SU-DHL-6 (cell line): ENCODE measurements around the gene FBXO24.

Source experiments
- H2AFZ ChIP-seq: fragments of 200-600 bp; sonication (generic); 2 replicates; pipeline ENCODE4 v1.6.1; 2014; ENCODE audit warnings: low read depth, mild to moderate bottlenecking, moderate library complexity, mixed read lengths, antibody characterized with exemption, low read length; ENCODE audit not compliant: severe bottlenecking
- H3F3A ChIP-seq: fragments of 200-600 bp; shearing (Covaris generic); 2 replicates; pipeline ENCODE4 v1.6.0; 2016; ENCODE audit warnings: antibody characterized with exemption, mild to moderate bottlenecking; ENCODE audit not compliant: insufficient read depth
- H3K27ac ChIP-seq: fragments of 200-600 bp; sonication (generic); 2 replicates; pipeline ENCODE4 v1.5.1; 2016; ENCODE audit warnings: low read depth, mild to moderate bottlenecking, low read length, moderate library complexity, mixed read lengths
- H3K27me3 ChIP-seq: fragments of 200-600 bp; sonication (generic), shearing (Covaris generic); 2 replicates; pipeline ENCODE4 v1.6.0; 2014; ENCODE audit warnings: mild to moderate bottlenecking, low read length
- H3K36me3 ChIP-seq: fragments of 200-600 bp; sonication (generic); 2 replicates; pipeline ENCODE4 v1.6.1; 2014; ENCODE audit warnings: mild to moderate bottlenecking, low read length, mixed read lengths
- H3K4me2 ChIP-seq: fragments of 300-600, 200-600 bp; shearing (Covaris generic), sonication (generic); 2 replicates; pipeline ENCODE4 v1.6.0; 2014; ENCODE audit warnings: low read length, low read depth, mild to moderate bottlenecking; ENCODE audit not compliant: poor library complexity, severe bottlenecking
- H3K4me3 ChIP-seq: fragments of 200-600 bp; sonication (generic); 2 replicates; pipeline ENCODE4 v1.5.1; 2014; ENCODE audit warnings: antibody characterized with exemption, low read length, mild to moderate bottlenecking, mixed read lengths; ENCODE audit not compliant: insufficient read depth, poor library complexity, severe bottlenecking
- H3K79me2 ChIP-seq: fragments of 200-600 bp; sonication (generic); 2 replicates; pipeline ENCODE4 v1.6.1; 2014; ENCODE audit warnings: mild to moderate bottlenecking, low read length, moderate library complexity; ENCODE audit not compliant: insufficient read depth
- H3K9ac ChIP-seq: fragments of 200-600 bp; sonication (generic); 2 replicates; pipeline ENCODE4 v1.7.0; 2014; ENCODE audit warnings: mild to moderate bottlenecking, low read length
- H3K9me2 ChIP-seq: fragments of 200-600 bp; sonication (generic); replicated peaks from 2 replicates; pipeline ENCODE4 v1.6.1; 2014; ENCODE audit warnings: low read length; ENCODE audit not compliant: insufficient read depth
- H3K9me3 ChIP-seq: fragments of 200-600 bp; sonication (generic); 2 replicates; pipeline ENCODE4 v1.6.1; 2014; ENCODE audit warnings: low read length, mixed read lengths; ENCODE audit not compliant: insufficient read depth
- H4K20me1 ChIP-seq: fragments of 200-600 bp; sonication (generic); 2 replicates; pipeline ENCODE4 v1.6.1; 2014; ENCODE audit warnings: low read depth, mild to moderate bottlenecking, antibody characterized with exemption, low read length, moderate library complexity, mixed read lengths
- EZH2phosphoT487 ChIP-seq: fragments of 200-600 bp; sonication (generic), shearing (Covaris generic); conservative IDR thresholded peaks from 2 replicates; pipeline ENCODE4 v1.6.1; 2018; ENCODE audit warnings: mild to moderate bottlenecking, antibody characterized with exemption, low read length, moderate library complexity, mixed read lengths
- TF ChIP-seq, protein P1 (sequence below): fragments of 200-600 bp; sonication (generic); IDR thresholded peaks from one replicate; pipeline ENCODE4 v1.5.1; 2017; ENCODE audit warnings: antibody characterized with exemption, mild to moderate bottlenecking, low read length, moderate library complexity; ENCODE audit not compliant: insufficient read depth, poor library complexity, severe bottlenecking

FBXO24 gene

DNA sequence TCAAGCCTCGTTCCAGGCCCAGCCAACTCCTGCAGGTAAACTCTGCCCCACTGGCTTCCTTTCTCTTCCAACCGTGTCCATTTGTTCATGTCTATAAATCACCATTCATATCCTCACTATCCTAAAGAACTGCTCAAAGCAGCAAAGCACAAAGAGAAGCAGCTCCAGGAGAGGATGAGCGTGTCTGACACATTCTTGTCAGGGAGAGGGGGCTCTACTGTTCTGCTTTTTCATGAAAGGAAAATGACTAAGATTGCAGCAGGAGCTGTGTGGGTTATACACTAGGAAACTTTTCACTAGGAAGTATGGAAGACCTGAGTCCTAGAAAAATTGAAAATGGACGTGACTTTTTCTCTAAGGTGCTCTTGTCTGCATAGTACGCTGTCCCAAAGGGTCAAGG is 30.4 kb upstream of the FBXO24 start:
- no peaks in the 10 kb centered on the region for H3K27me3 ChIP-seq
- TF ChIP-seq, protein P1, sequence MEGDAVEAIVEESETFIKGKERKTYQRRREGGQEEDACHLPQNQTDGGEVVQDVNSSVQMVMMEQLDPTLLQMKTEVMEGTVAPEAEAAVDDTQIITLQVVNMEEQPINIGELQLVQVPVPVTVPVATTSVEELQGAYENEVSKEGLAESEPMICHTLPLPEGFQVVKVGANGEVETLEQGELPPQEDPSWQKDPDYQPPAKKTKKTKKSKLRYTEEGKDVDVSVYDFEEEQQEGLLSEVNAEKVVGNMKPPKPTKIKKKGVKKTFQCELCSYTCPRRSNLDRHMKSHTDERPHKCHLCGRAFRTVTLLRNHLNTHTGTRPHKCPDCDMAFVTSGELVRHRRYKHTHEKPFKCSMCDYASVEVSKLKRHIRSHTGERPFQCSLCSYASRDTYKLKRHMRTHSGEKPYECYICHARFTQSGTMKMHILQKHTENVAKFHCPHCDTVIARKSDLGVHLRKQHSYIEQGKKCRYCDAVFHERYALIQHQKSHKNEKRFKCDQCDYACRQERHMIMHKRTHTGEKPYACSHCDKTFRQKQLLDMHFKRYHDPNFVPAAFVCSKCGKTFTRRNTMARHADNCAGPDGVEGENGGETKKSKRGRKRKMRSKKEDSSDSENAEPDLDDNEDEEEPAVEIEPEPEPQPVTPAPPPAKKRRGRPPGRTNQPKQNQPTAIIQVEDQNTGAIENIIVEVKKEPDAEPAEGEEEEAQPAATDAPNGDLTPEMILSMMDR = no peak
- TF ChIP-seq EZH2phosphoT487 = no peak
- H3K27ac ChIP-seq = no peak overlapping the region
- H3K4me3 ChIP-seq = no peak overlapping the region
- H3K9ac ChIP-seq = no peak overlapping the region
- no peaks in the 10 kb centered on the region for H3K9me2 ChIP-seq
- H3K4me2 ChIP-seq = no peak overlapping the region
- no peaks in the 10 kb centered on the region for H3K79me2 ChIP-seq
- H3K36me3 ChIP-seq = no peaks in the 10 kb centered on the region
- H3F3A ChIP-seq = no peaks in the 10 kb centered on the region
- no peak overlapping the region for H2AFZ ChIP-seq
- H4K20me1 ChIP-seq = no peaks in the 10 kb centered on the region
- no peaks in the 10 kb centered on the region for H3K9me3 ChIP-seq

DNA sequence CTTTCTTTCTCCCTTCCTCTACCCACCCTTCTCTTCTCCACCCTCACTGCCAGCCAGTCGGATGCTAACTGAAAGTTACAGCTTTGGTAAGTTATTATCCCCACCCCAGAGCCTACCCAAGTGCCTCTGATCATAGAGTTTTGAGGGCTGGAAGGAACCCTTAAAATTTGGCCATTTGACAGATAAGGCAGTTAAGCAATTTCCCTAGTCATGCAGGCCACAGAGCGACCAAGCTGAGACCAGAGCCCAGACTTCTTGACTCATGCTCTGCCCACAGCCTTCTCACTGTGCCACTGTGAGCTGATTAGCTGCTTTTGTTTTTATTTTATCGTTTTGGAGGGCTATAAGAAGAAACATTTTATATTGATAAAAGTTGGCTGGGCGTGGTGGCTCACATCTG is 29.6 kb upstream of the FBXO24 start:
- Histone ChIP-seq H3K4me2 (no peak overlapping the region), H3K36me3 (no peaks in the 10 kb centered on the region), H3K27ac (no peak overlapping the region)

DNA sequence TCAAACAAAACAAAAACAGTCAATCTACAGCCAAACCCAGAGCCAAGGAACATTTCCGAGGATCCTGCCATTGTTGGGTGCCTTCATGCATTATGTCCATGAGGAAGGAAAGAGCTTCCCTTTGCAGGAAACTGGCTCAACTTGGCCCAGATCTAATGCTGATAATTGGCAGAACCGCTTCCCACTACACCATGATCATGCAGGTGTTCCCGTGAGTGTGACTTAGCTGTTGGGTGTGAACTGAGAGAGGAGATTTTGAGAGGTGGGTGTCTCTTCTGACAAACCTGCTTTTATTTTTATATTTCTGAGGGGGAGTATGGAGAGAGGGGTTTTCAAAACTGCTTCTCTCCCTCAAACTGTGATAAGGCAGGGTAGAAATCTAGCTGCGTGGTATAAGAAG is 27.0 kb upstream of the FBXO24 start:
- no peak for TF ChIP-seq EZH2phosphoT487
- TF ChIP-seq, protein P1 = no peak
- no peaks in the 10 kb centered on the region for H3K36me3 ChIP-seq
- H2AFZ ChIP-seq = no peak overlapping the region
- H3F3A ChIP-seq = no peaks in the 10 kb centered on the region
- no peaks in the 10 kb centered on the region for H3K27me3 ChIP-seq
- no peaks in the 10 kb centered on the region for H4K20me1 ChIP-seq
- no peaks in the 10 kb centered on the region for H3K9me3 ChIP-seq
- H3K27ac ChIP-seq = no peak overlapping the region
- H3K9ac ChIP-seq = no peak overlapping the region
- no peak overlapping the region for H3K4me2 ChIP-seq
- no peaks in the 10 kb centered on the region for H3K79me2 ChIP-seq
- no peaks in the 10 kb centered on the region for H3K9me2 ChIP-seq
- H3K4me3 ChIP-seq = no peak overlapping the region

More for the DNA sequence above, 29.6 kb upstream of the FBXO24 start:
- Histone ChIP-seq H3K79me2 (no peaks in the 10 kb centered on the region), H2AFZ (no peak overlapping the region), H3F3A (no peaks in the 10 kb centered on the region), H3K9me3 (no peaks in the 10 kb centered on the region), H3K9ac (no peak overlapping the region), H3K4me3 (no peak overlapping the region), H3K27me3 (no peaks in the 10 kb centered on the region), H4K20me1 (no peaks in the 10 kb centered on the region), H3K9me2 (no peaks in the 10 kb centered on the region)
- TF ChIP-seq, protein P1 = no peak
- no peak for TF ChIP-seq EZH2phosphoT487
